Stomach (tissue), 4 donors: ENCODE data around the gene MAGEB1.

Experiments
- CTCF ChIP-seq, 7 experiments: fragments of 450-650 bp in 4 of 7; fragments of 200-600 bp in 3 of 7; sonication (generic) in 3 of 7; IDR thresholded peaks; one replicate each; pipeline ENCODE4 v1.5.1; 2016 to 2019; ENCODE audit warnings: antibody characterized with exemption in 7 of 7, control low read depth in 2 of 7, mild to moderate bottlenecking in 1 of 7
- EP300 ChIP-seq: sonication (generic); formaldehyde crosslinking; IDR thresholded peaks from one replicate; pipeline ENCODE4 v1.6.1; 2017; ENCODE audit warnings: antibody characterized with exemption
- POLR2A ChIP-seq, 4 donors: fragments of 450-650 bp; IDR thresholded peaks; one replicate each; pipeline ENCODE4 v1.6.1; 2016; ENCODE audit warnings: antibody characterized with exemption in 4 of 4, control low read depth in 2 of 4, mild to moderate bottlenecking in 1 of 4, moderate library complexity in 1 of 4
- POLR2AphosphoS5 ChIP-seq, 3 donors: sonication (generic); formaldehyde crosslinking; IDR thresholded peaks; one replicate each; pipeline ENCODE4 v1.6.1; 2016; ENCODE audit warnings: antibody characterized with exemption in 3 of 3

GRCh38 chrX:30301208-30301607 lies 54.3 kb downstream of the MAGEB1 start:
- no peak for TF ChIP-seq CTCF (IDR thresholded peaks at IDR 0.05)
- no peak for TF ChIP-seq POLR2A (IDR thresholded peaks at IDR 0.05)
- TF ChIP-seq POLR2AphosphoS5 (IDR thresholded peaks at IDR 0.05) = no peak
- TF ChIP-seq EP300 = no peak
